Activated naive CD8-positive, alpha-beta T cell (primary cell): Measurements from ENCODE around the gene CLEC16A.
A peak's percentile ranks its signal among the peaks of the same experiment; 100 is the strongest.

Experiments
- H3K27ac Mint-ChIP-seq: one replicate; pipeline ENCODE4 v1.8.0; 2021; ENCODE audit warnings: mixed read lengths
- H3K27me3 Mint-ChIP-seq: one replicate; pipeline ENCODE4 v1.8.0; 2021; ENCODE audit warnings: mixed read lengths
- H3K36me3 Mint-ChIP-seq: one replicate; pipeline ENCODE4 v1.8.0; 2021; ENCODE audit warnings: mixed read lengths
- H3K4me1 Mint-ChIP-seq: one replicate; pipeline ENCODE4 v1.8.0; 2021; ENCODE audit warnings: low read depth, mixed read lengths
- H3K4me3 Mint-ChIP-seq: one replicate; pipeline ENCODE4 v1.8.0; 2021; ENCODE audit warnings: mild to moderate bottlenecking, mixed read lengths
- H3K9me3 Mint-ChIP-seq: one replicate; pipeline ENCODE4 v1.8.0; 2021; ENCODE audit warnings: low read depth, mixed read lengths

Gene CLEC16A

GRCh38 chr16:11033629-11034420, 89.5 kb downstream of the CLEC16A start:
- Mint-ChIP-seq H3K9me3 (no peaks in the 10 kb centered on the region), H3K4me1 (no peaks in the 10 kb centered on the region), H3K27me3 (no peaks in the 10 kb centered on the region), H3K27ac (no peak overlapping the region), H3K36me3 (peaks cover 34% of the 10 kb centered on the region), H3K4me3 (no peak overlapping the region)

GRCh38 chr16:11034481-11034931, 90.1 kb downstream of the CLEC16A start:
- no peaks in the 10 kb centered on the region for H3K27me3 Mint-ChIP-seq
- no peaks in the 10 kb centered on the region for H3K9me3 Mint-ChIP-seq
- H3K4me3 Mint-ChIP-seq, result no peak overlapping the region
- H3K36me3 Mint-ChIP-seq, result peaks cover 27% of the 10 kb centered on the region
- H3K4me1 Mint-ChIP-seq, result no peaks in the 10 kb centered on the region
- no peak overlapping the region for H3K27ac Mint-ChIP-seq

GRCh38 chr16:11035096-11035495, 90.7 kb downstream of the CLEC16A start:
- Mint-ChIP-seq H3K9me3 (no peaks in the 10 kb centered on the region), H3K4me1 (no peaks in the 10 kb centered on the region), H3K36me3 (peaks cover 26% of the 10 kb centered on the region), H3K27me3 (no peaks in the 10 kb centered on the region), H3K27ac (no peak overlapping the region), H3K4me3 (no peak overlapping the region)

GRCh38 chr16:11036040-11036439, 91.7 kb downstream of the CLEC16A start:
- no peaks in the 10 kb centered on the region for H3K4me1 Mint-ChIP-seq
- H3K4me3 Mint-ChIP-seq, result no peak overlapping the region
- H3K9me3 Mint-ChIP-seq, result no peaks in the 10 kb centered on the region
- H3K27me3 Mint-ChIP-seq, result no peaks in the 10 kb centered on the region
- no peak overlapping the region for H3K27ac Mint-ChIP-seq
- H3K36me3 Mint-ChIP-seq, result peaks cover 25% of the 10 kb centered on the region

- H3K9me3 Mint-ChIP-seq, result no peaks in the 10 kb centered on the region
- H3K36me3 Mint-ChIP-seq, result peaks cover 20% of the 10 kb centered on the region
- H3K27ac Mint-ChIP-seq, result no peak overlapping the region
Measured at GRCh38 chr16:11036868-11037410, 92.6 kb downstream of the CLEC16A start.

GRCh38 chr16:11038305-11038704, 93.9 kb downstream of the CLEC16A start:
- no peaks in the 10 kb centered on the region for H3K9me3 Mint-ChIP-seq
- no peaks in the 10 kb centered on the region for H3K4me1 Mint-ChIP-seq
- no peak overlapping the region for H3K27ac Mint-ChIP-seq
- H3K36me3 Mint-ChIP-seq, result peaks cover 13% of the 10 kb centered on the region
- H3K27me3 Mint-ChIP-seq, result no peaks in the 10 kb centered on the region
- no peak overlapping the region for H3K4me3 Mint-ChIP-seq

More at GRCh38 chr16:11036868-11037410, 92.6 kb downstream of the CLEC16A start:
- H3K27me3 Mint-ChIP-seq, result no peaks in the 10 kb centered on the region
- no peaks in the 10 kb centered on the region for H3K4me1 Mint-ChIP-seq
- H3K4me3 Mint-ChIP-seq, result no peak overlapping the region

- H3K9me3 Mint-ChIP-seq, result no peaks in the 10 kb centered on the region
- no peak overlapping the region for H3K27ac Mint-ChIP-seq
- peaks cover 15% of the 10 kb centered on the region for H3K36me3 Mint-ChIP-seq
- no peaks in the 10 kb centered on the region for H3K27me3 Mint-ChIP-seq
- no peak overlapping the region for H3K4me3 Mint-ChIP-seq
- no peaks in the 10 kb centered on the region for H3K4me1 Mint-ChIP-seq
Measured at GRCh38 chr16:11038777-11039176, 94.4 kb downstream of the CLEC16A start.

- Mint-ChIP-seq H3K4me3 (no peak overlapping the region), H3K27me3 (no peaks in the 10 kb centered on the region), H3K9me3 (no peaks in the 10 kb centered on the region), H3K27ac (no peak overlapping the region), H3K36me3 (peaks cover 18% of the 10 kb centered on the region), H3K4me1 (no peaks in the 10 kb centered on the region)
Measured at GRCh38 chr16:11039726-11040125, 95.4 kb downstream of the CLEC16A start.

GRCh38 chr16:11042191-11042590, 97.8 kb downstream of the CLEC16A start:
- H3K36me3 Mint-ChIP-seq, result peaks cover 17% of the 10 kb centered on the region
- peaks cover 4% of the 10 kb centered on the region for H3K4me1 Mint-ChIP-seq
- H3K9me3 Mint-ChIP-seq, result no peaks in the 10 kb centered on the region
- H3K27me3 Mint-ChIP-seq, result no peaks in the 10 kb centered on the region
- H3K4me3 Mint-ChIP-seq, result no peak overlapping the region
- H3K27ac Mint-ChIP-seq, result no peak overlapping the region

GRCh38 chr16:11045441-11045840, 101.1 kb downstream of the CLEC16A start:
- H3K9me3 Mint-ChIP-seq, result no peaks in the 10 kb centered on the region
- H3K27ac Mint-ChIP-seq, result no peak overlapping the region
- H3K4me3 Mint-ChIP-seq, result no peak overlapping the region
- peaks cover 13% of the 10 kb centered on the region for H3K4me1 Mint-ChIP-seq
- H3K27me3 Mint-ChIP-seq, result no peaks in the 10 kb centered on the region
- H3K36me3 Mint-ChIP-seq, result peaks cover 18% of the 10 kb centered on the region

GRCh38 chr16:11045846-11046245, 101.5 kb downstream of the CLEC16A start:
- H3K27me3 Mint-ChIP-seq, result no peaks in the 10 kb centered on the region
- peaks cover 17% of the 10 kb centered on the region for H3K4me1 Mint-ChIP-seq

GRCh38 chr16:11046382-11046931, 102.1 kb downstream of the CLEC16A start:
- Mint-ChIP-seq H3K27me3 (no peaks in the 10 kb centered on the region), H3K27ac (no peak overlapping the region), H3K9me3 (no peaks in the 10 kb centered on the region), H3K36me3 (peaks cover 18% of the 10 kb centered on the region), H3K4me3 (no peak overlapping the region), H3K4me1 (peaks cover 23% of the 10 kb centered on the region)

More at GRCh38 chr16:11045846-11046245, 101.5 kb downstream of the CLEC16A start:
- H3K4me3 Mint-ChIP-seq, result no peak overlapping the region
- H3K27ac Mint-ChIP-seq, result no peak overlapping the region
- peaks cover 18% of the 10 kb centered on the region for H3K36me3 Mint-ChIP-seq
- no peaks in the 10 kb centered on the region for H3K9me3 Mint-ChIP-seq

- H3K27ac Mint-ChIP-seq, result no peak overlapping the region
- H3K27me3 Mint-ChIP-seq, result no peaks in the 10 kb centered on the region
- no peak overlapping the region for H3K4me3 Mint-ChIP-seq
- peaks cover 29% of the 10 kb centered on the region for H3K4me1 Mint-ChIP-seq
- peaks cover 18% of the 10 kb centered on the region for H3K36me3 Mint-ChIP-seq
- H3K9me3 Mint-ChIP-seq, result no peaks in the 10 kb centered on the region
Measured at GRCh38 chr16:11047057-11047456, 102.7 kb downstream of the CLEC16A start.

- H3K4me3 Mint-ChIP-seq, result no peak overlapping the region
- H3K27me3 Mint-ChIP-seq, result no peaks in the 10 kb centered on the region
- no peaks in the 10 kb centered on the region for H3K9me3 Mint-ChIP-seq
- H3K36me3 Mint-ChIP-seq, result peaks cover 18% of the 10 kb centered on the region
- H3K27ac Mint-ChIP-seq, result peak overlapping the region; percentile 41
- H3K4me1 Mint-ChIP-seq, result peaks cover 40% of the 10 kb centered on the region
Measured at GRCh38 chr16:11047939-11048800, 103.8 kb downstream of the CLEC16A start.
